Measurements from ENCODE around the gene AKT3. TPM values are rescaled to one million over a fixed set of nuclear protein-coding genes. Genes with fewer than 3 reads are reported as not detected.

The AKT3 gene
- total and polyA plus RNA-seq, 2 of the 8 experiments (the other 6 are each of a cell fraction or from before 2014, with no cell fraction given) = 6.0 to 36.4 TPM

DNA sequence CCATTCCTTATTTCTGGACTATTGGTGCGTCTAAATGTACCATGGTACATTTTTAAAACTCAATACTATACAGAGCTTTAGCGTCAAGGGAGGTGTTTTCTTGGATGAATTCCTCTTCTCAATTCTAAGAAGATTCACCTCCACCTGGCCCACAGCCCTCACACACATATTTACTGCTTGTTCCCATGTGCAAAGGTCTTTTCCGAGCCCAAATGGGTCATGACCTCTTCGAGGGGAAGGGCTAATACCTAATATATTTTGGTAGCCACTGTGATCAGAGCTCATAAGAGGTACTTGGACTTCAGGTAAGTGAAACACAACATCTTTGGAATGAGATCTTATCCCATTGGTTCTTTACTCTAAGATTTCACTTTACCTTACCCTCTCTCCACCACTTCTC lies 388.3 kb downstream of the AKT3 start:
- WGBS, 2 experiments (ENCODE audit: extremely low coverage in 1 of 2, insufficient coverage in 1 of 2, insufficient read length in 1 of 2, insufficient replicate concordance in 2 of 2, low coverage in 1 of 2, low lambda C conversion rate in 2 of 2, missing lambda C conversion rate in 1 of 2) = 92% methylated on average over 4 of the region's 4 CpGs; no CpG with 5 or more reads in 1 of the 2 experiments
- TF ChIP-seq ATF2 (IDR thresholded peaks at IDR 0.05; ENCODE audit: low read length) = no peak
- TF ChIP-seq, protein P1, sequence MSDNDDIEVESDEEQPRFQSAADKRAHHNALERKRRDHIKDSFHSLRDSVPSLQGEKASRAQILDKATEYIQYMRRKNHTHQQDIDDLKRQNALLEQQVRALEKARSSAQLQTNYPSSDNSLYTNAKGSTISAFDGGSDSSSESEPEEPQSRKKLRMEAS (IDR thresholded peaks at IDR 0.05) = no peak
- no peak for TF ChIP-seq POU5F1 (IDR thresholded peaks at IDR 0.05; ENCODE audit: low read depth, low read length)
- TF ChIP-seq SP2 (IDR thresholded peaks at IDR 0.05; ENCODE audit: low read length) = no peak
- TF ChIP-seq MAFK (IDR thresholded peaks at IDR 0.05; ENCODE audit: low read depth, low read length) = no peak
- no peak for TF ChIP-seq CBX5 (IDR thresholded peaks at IDR 0.05; ENCODE audit: low read depth, low read length)
- TF ChIP-seq CEBPB (IDR thresholded peaks at IDR 0.05; ENCODE audit: low read depth, low read length) = no peak
- no peak for TF ChIP-seq SIX5 (IDR thresholded peaks at IDR 0.05; ENCODE audit: low read depth, low read length)
- TF ChIP-seq EGR1 (IDR thresholded peaks at IDR 0.05; ENCODE audit: borderline replicate concordance, low read depth, low read length) = no peak
- no peak for TF ChIP-seq TAF1 (IDR thresholded peaks at IDR 0.05; ENCODE audit: low read depth, low read length)
- no peak for TF ChIP-seq CHD1 (IDR thresholded peaks at IDR 0.05; ENCODE audit: low read depth, low read length)
- TF ChIP-seq CBX8 (IDR thresholded peaks at IDR 0.05; ENCODE audit: borderline replicate concordance, low read depth, low read length) = no peak
- TF ChIP-seq SIN3A (conservative IDR thresholded peaks at IDR 0.05 in 1 of 2, IDR thresholded peaks at IDR 0.05 in 1 of 2; ENCODE audit: low read depth in 1 of 2, low read length in 2 of 2) = no peak
- no peak for TF ChIP-seq SP4 (IDR thresholded peaks at IDR 0.05; ENCODE audit: low read length)

More for the DNA sequence above, 388.3 kb downstream of the AKT3 start:
- no peaks in the 10 kb centered on the region for H3K9me3 ChIP-seq (ENCODE audit: insufficient read depth in 2 of 2, low read depth in 1 of 2, low read length in 1 of 2)
- H4K91ac ChIP-seq (replicated peaks; ENCODE audit: insufficient read length, low read length) = no peak overlapping the region
- H3K4me3 ChIP-seq (ENCODE audit: extremely low read depth in 1 of 4, insufficient read depth in 2 of 4, low read depth in 3 of 4, low read length in 4 of 4) = no peak overlapping the region
- no peak overlapping the region for H2BK20ac ChIP-seq (ENCODE audit: low read length)
- no peaks in the 10 kb centered on the region for H4K20me1 ChIP-seq (replicated peaks in 1 of 2; ENCODE audit: control insufficient read depth in 1 of 2, insufficient read depth in 2 of 2, low read length in 2 of 2)
- no peak overlapping the region for H2AK5ac ChIP-seq (ENCODE audit: low read depth, low read length)
- DNase-seq (ENCODE audit: low read depth in 1 of 2, low spot score in 2 of 2) (peak in 1 of 2 experiments; percentile 16), FAIRE-seq (no peak)
- H3K9ac ChIP-seq (replicated peaks in 1 of 4; ENCODE audit: extremely low read depth in 1 of 4, low read depth in 3 of 4, low read length in 3 of 4) = no peak overlapping the region
- no peak overlapping the region for H2BK15ac ChIP-seq (ENCODE audit: low read length)
- no peaks in the 10 kb centered on the region for H3K27me3 ChIP-seq (replicated peaks in 1 of 4; ENCODE audit: control insufficient read depth in 3 of 4, extremely low read depth in 1 of 4, insufficient read depth in 3 of 4, low read length in 3 of 4)
- H2AFZ ChIP-seq (ENCODE audit: low read length) = no peak overlapping the region
- H3K23me2 ChIP-seq (ENCODE audit: low read depth, low read length) = no peaks in the 10 kb centered on the region
- H2BK5ac ChIP-seq (ENCODE audit: low read depth, low read length) = no peak overlapping the region
- CTCF ChIA-PET (ENCODE audit: partially characterized antibody) = interaction anchor here (0.7 kb wide), 1 partner anchor 430 kb away, joined by 3 read pairs; no protein-coding TSS in a partner anchor
- H3K27ac ChIP-seq (ENCODE audit: low read depth, low read length) = no peak overlapping the region
- H4K8ac ChIP-seq (ENCODE audit: extremely low read depth, insufficient read depth, low read length) = no peak overlapping the region
- no peaks in the 10 kb centered on the region for H3K36me3 ChIP-seq (ENCODE audit: control insufficient read depth in 2 of 4, insufficient read depth in 4 of 4, low read length in 3 of 4)
- no peak overlapping the region for H4K5ac ChIP-seq (ENCODE audit: insufficient read length, low read depth, low read length)
- H2BK120ac ChIP-seq (replicated peaks; ENCODE audit: low read depth, low read length) = no peak overlapping the region
- H2BK12ac ChIP-seq (ENCODE audit: low read depth, low read length) = no peak overlapping the region
- H3K4me1 ChIP-seq (replicated peaks in 1 of 4; ENCODE audit: control insufficient read depth in 3 of 4, insufficient read depth in 4 of 4, low read length in 3 of 4) = no peaks in the 10 kb centered on the region
- no peak overlapping the region for H3K4me2 ChIP-seq (ENCODE audit: insufficient read depth in 1 of 2, low read depth in 2 of 2, low read length in 2 of 2)
- H3K79me2 ChIP-seq (ENCODE audit: control insufficient read depth in 1 of 2, insufficient read depth in 2 of 2, low read length in 2 of 2) = no peaks in the 10 kb centered on the region
- no peak overlapping the region for H3K14ac ChIP-seq (ENCODE audit: insufficient read length)
- no peak overlapping the region for H3K56ac ChIP-seq (replicated peaks; ENCODE audit: insufficient read length, low read depth, low read length)
- no peak overlapping the region for H3K4ac ChIP-seq (replicated peaks; ENCODE audit: insufficient read length, low read depth, low read length)
- POLR2A ChIA-PET (ENCODE audit: partially characterized antibody) = no interaction called here
- no peak overlapping the region for H3K18ac ChIP-seq (ENCODE audit: extremely low read depth, low read length)
- no peak overlapping the region for H3K23ac ChIP-seq (ENCODE audit: insufficient read length)
- no peaks in the 10 kb centered on the region for H3K79me1 ChIP-seq (ENCODE audit: low read depth, low read length)

Data from H1 (cell line).